ENCODE results near the gene ATF6B.

DNA sequence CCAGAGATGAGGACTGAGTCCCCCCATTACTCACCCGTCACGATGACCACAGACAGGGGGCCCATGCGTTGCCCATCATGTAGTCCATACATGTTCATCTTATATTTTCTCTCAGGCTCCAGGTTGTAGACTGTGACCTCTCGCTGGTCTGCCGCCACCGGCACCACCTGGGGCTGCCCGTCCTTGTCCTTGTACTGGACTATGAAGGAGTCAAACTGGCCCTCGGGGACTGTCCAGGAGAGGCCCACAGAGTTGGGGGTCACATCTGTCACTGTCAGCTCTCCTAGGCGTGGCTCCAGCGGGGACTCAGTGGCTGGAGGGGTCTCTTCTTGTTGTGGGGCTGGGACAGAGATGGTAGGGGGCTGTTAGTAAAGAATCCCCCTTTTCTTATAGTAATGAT is 54.4 kb downstream of the ATF6B start:
- TF ChIP-seq, protein P1, sequence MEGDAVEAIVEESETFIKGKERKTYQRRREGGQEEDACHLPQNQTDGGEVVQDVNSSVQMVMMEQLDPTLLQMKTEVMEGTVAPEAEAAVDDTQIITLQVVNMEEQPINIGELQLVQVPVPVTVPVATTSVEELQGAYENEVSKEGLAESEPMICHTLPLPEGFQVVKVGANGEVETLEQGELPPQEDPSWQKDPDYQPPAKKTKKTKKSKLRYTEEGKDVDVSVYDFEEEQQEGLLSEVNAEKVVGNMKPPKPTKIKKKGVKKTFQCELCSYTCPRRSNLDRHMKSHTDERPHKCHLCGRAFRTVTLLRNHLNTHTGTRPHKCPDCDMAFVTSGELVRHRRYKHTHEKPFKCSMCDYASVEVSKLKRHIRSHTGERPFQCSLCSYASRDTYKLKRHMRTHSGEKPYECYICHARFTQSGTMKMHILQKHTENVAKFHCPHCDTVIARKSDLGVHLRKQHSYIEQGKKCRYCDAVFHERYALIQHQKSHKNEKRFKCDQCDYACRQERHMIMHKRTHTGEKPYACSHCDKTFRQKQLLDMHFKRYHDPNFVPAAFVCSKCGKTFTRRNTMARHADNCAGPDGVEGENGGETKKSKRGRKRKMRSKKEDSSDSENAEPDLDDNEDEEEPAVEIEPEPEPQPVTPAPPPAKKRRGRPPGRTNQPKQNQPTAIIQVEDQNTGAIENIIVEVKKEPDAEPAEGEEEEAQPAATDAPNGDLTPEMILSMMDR (conservative IDR thresholded peaks at IDR 0.05 in 1 of 2, IDR thresholded peaks at IDR 0.05 in 1 of 2; ENCODE audit: extremely low read depth in 1 of 2, insufficient read depth in 1 of 2, low read depth in 1 of 2, low read length in 2 of 2) = no peak
- TF ChIP-seq EZH2 (IDR thresholded peaks at IDR 0.05; ENCODE audit: borderline replicate concordance, low read length) = no peak
